K562 (cell line): ENCODE data around the gene HEPACAM. TPM values are rescaled to one million over a fixed set of nuclear protein-coding genes. Genes with fewer than 3 reads are reported as not detected.
A peak's percentile ranks its signal among the peaks of the same experiment; 100 is the strongest.

Source experiments
- E2F8 ChIP-seq: fragments of 450-650 bp; IDR thresholded peaks from 2 replicates; pipeline ENCODE4 v1.7.1; 2018; ENCODE audit warnings: mild to moderate bottlenecking, low read depth; ENCODE audit not compliant: partially characterized antibody
- ESRRA ChIP-seq: fragments of 450-650 bp; IDR thresholded peaks from 2 replicates; pipeline ENCODE4 v1.6.1; 2014; ENCODE audit warnings: low read depth, mild to moderate bottlenecking, moderate library complexity, borderline replicate concordance
- FOXP1 ChIP-seq: sonication (generic); formaldehyde crosslinking; IDR thresholded peaks from 2 replicates; pipeline ENCODE4 v1.8.0; 2022; ENCODE audit warnings: mild to moderate bottlenecking, missing genetic modification reagents
- HMG20B ChIP-seq: fragments of 250-450 bp; sonication (Bioruptor Pico); IDR thresholded peaks from 2 replicates; pipeline ENCODE4 v1.5.0; 2021; ENCODE audit warnings: mild to moderate bottlenecking
- IRF9 ChIP-seq: fragments of 450-650 bp; IDR thresholded peaks from 2 replicates; pipeline ENCODE4 v1.6.1; 2016; ENCODE audit warnings: missing biosample characterization, missing genetic modification characterization
- LEF1 ChIP-seq: fragments of 450-650 bp; IDR thresholded peaks from 2 replicates; pipeline ENCODE4 v1.6.1; 2016; ENCODE audit warnings: mild to moderate bottlenecking
- MBD2 ChIP-seq: sonication (generic); IDR thresholded peaks from 2 replicates; pipeline ENCODE4 v1.6.1; 2016; ENCODE audit warnings: low read depth, borderline replicate concordance
- MYC ChIP-seq, 2 experiments: fragments of 250-450 bp in 1 of 2; sonication (Bioruptor Pico) in 1 of 2; IDR thresholded peaks; 2 replicates each; pipeline versions ENCODE4 v1.5.1 to v1.6.1; 2012 to 2021; ENCODE audit warnings: low read depth in 2 of 2, borderline replicate concordance in 1 of 2, improper control_type of control experiment in 1 of 2, low read length in 1 of 2, mild to moderate bottlenecking in 1 of 2, moderate library complexity in 1 of 2
- NUFIP1 ChIP-seq: fragments of 450-650 bp; IDR thresholded peaks from 2 replicates; pipeline ENCODE4 v1.6.1; 2018; ENCODE audit not compliant: partially characterized antibody
- POLR2G ChIP-seq: fragments of 200-400 bp; formaldehyde crosslinking; IDR thresholded peaks from 2 replicates; pipeline ENCODE4 v1.6.1; 2017; ENCODE audit warnings: low read depth, mild to moderate bottlenecking, antibody characterized with exemption, low read length, moderate library complexity
- PRMT5 ChIP-seq: sonication (generic); formaldehyde crosslinking; IDR thresholded peaks from 2 replicates; pipeline ENCODE4 v1.5.0; 2020; ENCODE audit warnings: missing genetic modification reagents
- SOX6 ChIP-seq: fragments of 450-650 bp; IDR thresholded peaks from 2 replicates; pipeline ENCODE4 v1.6.1; 2014; ENCODE audit warnings: mild to moderate bottlenecking
- SRSF3 ChIP-seq: fragments of 200-400 bp; formaldehyde crosslinking; IDR thresholded peaks from 2 replicates; pipeline ENCODE4 v1.6.1; 2016; ENCODE audit warnings: mild to moderate bottlenecking, low read length, moderate library complexity; ENCODE audit not compliant: insufficient read depth
- TCF7 ChIP-seq: sonication (generic); IDR thresholded peaks from 2 replicates; pipeline ENCODE4 v1.6.1; 2016; ENCODE audit warnings: antibody characterized with exemption, borderline replicate concordance
- ZFP30 ChIP-seq: fragments of 250-450 bp; sonication (Bioruptor Pico); IDR thresholded peaks from 2 replicates; pipeline ENCODE4 v1.8.0; 2022; ENCODE audit warnings: moderate library complexity, mild to moderate bottlenecking, inconsistent platforms, borderline replicate concordance
- ZNF311 ChIP-seq: fragments of 250-450 bp; sonication (Bioruptor Pico); IDR thresholded peaks from 2 replicates; pipeline ENCODE4 v1.4.0; 2020; ENCODE audit warnings: mild to moderate bottlenecking, moderate library complexity
- ZNF398 ChIP-seq: fragments of 250-450 bp; sonication (Bioruptor Pico); IDR thresholded peaks from 2 replicates; pipeline ENCODE4 v1.8.0; 2021; ENCODE audit warnings: moderate library complexity, mild to moderate bottlenecking, inconsistent platforms
- polyA plus RNA-seq, 8 experiments: library from polyadenylated mRNA; depleted of rRNA in 4 of 8; stranded (reverse) in 5 of 8; unstranded in 3 of 8; fragments of >200 nt; fragmentation: Nextera tagmentation in 2 of 8; fragmentation: Illumina TruSeq in 1 of 8; extraction: Ambion mirVana in 2 of 8; extraction: Trizol in 1 of 8; gene quantifications; 2 replicates each; pipeline versions ENCODE4 v1.2.1 to v1.2.3, GENCODE V29; 2011 to 2014; ENCODE audit warnings: inconsistent platforms in 1 of 8, missing spikeins in 1 of 8
- total RNA-seq, 7 experiments: library from RNA; depleted of rRNA in 6 of 7; stranded (reverse); fragments of >200 nt in 6 of 7; fragmentation: Illumina TruSeq in 2 of 7; extraction: Trizol in 2 of 7; gene quantifications; 2 replicates each; pipeline versions ENCODE4 v1.2.1 to v1.2.3, GENCODE V29; 2011 to 2021; ENCODE audit warnings: low replicate concordance in 1 of 7
- TF ChIP-seq, protein P1 (sequence below): sonication (generic); formaldehyde crosslinking; IDR thresholded peaks from 2 replicates; pipeline ENCODE4 v1.8.1; 2022; ENCODE audit warnings: missing genetic modification reagents

The HEPACAM gene
- total and polyA plus RNA-seq, 9 of the 15 experiments (the other 6 are each of a cell fraction or from before 2014, with no cell fraction given): not detected

DNA sequence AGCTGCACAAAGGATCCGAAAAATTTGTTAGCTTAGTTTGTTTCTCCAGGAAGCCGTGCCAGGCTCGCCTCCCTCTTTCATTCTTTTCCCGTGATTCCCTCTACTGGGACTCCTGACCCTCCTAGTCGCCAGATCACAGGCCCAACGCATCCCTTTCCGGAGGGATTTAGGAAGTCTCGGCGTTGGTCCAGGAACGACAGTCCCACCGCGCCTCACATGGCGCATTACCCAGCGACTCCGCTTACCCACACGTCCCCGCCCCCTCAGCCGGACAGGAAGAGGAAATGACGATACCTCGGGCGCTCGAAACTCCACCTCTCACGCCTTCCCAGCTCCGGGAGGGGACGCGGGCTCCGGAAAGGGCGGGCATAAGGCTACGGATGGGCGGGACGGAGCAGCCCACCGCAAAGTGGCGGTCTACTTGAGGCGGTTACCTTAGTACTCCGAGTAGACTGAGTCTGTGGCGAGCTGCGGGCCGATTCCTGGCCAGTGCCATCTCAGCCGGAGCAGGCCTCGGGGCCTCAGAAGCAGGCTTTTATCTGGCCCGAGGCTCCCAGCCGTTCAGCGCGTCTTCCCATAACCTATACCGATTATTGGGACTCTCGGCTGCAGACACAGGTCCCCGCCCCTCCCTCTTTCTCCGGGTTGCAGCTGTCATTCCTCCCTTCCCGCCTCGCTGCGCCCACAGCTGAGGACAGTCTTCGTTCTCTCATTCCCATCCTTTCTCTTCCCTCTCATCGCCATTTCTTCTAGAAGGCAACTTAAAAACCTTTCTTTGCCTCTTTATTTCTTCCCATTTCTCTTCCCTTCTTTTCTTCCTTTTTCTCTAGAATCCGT lies 18.1 kb upstream of the HEPACAM start, which contains the start of gene CCDC15 (continued):
- TF ChIP-seq ESRRA (peak; percentile 89; the same call in 1 of the 2 replicates), PRMT5 (CRISPR knock-in tag) (no peak), HMG20B (CRISPR knock-in tag) (no peak), FOXP1 (CRISPR knock-in tag) (no peak), MYC (IDR thresholded peaks at IDR 0.05; ENCODE audit: low read depth, low read length) (peak; percentile 78), MYC (CRISPR knock-in tag; IDR thresholded peaks at IDR 0.05; ENCODE audit: borderline replicate concordance, low read depth) (no peak), POLR2G (peak; percentile 91), LEF1 (0 out of 2 replicates have a peak, but pooled peaks have one; percentile 22), E2F8 (no peak), NUFIP1 (no peak), ZNF311 (CRISPR knock-in tag) (no peak), TCF7 (no peak), SRSF3 (no peak), MBD2 (peak; percentile 75; the same call in 1 of the 2 replicates), IRF9 (tag) (no peak), ZFP30 (CRISPR knock-in tag) (no peak), ZNF398 (CRISPR knock-in tag) (no peak), SOX6 (peak; percentile 15; the same call in 1 of the 2 replicates)
- TF ChIP-seq, protein P1, sequence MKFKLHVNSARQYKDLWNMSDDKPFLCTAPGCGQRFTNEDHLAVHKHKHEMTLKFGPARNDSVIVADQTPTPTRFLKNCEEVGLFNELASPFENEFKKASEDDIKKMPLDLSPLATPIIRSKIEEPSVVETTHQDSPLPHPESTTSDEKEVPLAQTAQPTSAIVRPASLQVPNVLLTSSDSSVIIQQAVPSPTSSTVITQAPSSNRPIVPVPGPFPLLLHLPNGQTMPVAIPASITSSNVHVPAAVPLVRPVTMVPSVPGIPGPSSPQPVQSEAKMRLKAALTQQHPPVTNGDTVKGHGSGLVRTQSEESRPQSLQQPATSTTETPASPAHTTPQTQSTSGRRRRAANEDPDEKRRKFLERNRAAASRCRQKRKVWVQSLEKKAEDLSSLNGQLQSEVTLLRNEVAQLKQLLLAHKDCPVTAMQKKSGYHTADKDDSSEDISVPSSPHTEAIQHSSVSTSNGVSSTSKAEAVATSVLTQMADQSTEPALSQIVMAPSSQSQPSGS: no peak
